HCT116 (cell line): Measurements from ENCODE around the gene CCL24.
"Not testable (repeated sequence)": the region's sequence is repeated elsewhere in the genome, so short reads cannot be mapped to it uniquely, and the experiment has no call there.

Experiments used
- ATF3 ChIP-seq: IDR thresholded peaks from 2 replicates; pipeline ENCODE4 v1.6.1; 2012
- POLR2A ChIP-seq: IDR thresholded peaks from 2 replicates; pipeline ENCODE4 v1.7.0; 2011; ENCODE audit warnings: borderline replicate concordance; ENCODE audit not compliant: insufficient read depth, insufficient read length; ENCODE audit errors: extremely low read depth
- POLR2AphosphoS5 ChIP-seq: IDR thresholded peaks from 2 replicates; pipeline ENCODE4 v1.6.1; 2011; ENCODE audit warnings: mild to moderate bottlenecking, low read depth, low read length, moderate library complexity
- TF ChIP-seq, protein P1 (sequence below), 3 experiments: fragments of 200-600 bp in 1 of 3; sonication (generic) in 1 of 3; IDR thresholded peaks in 2 of 3; conservative IDR thresholded peaks in 1 of 3; 2 replicates each; pipeline ENCODE4 v1.5.1; 2012 to 2017; ENCODE audit warnings: low read depth in 2 of 3, low read length in 2 of 3, antibody characterized with exemption in 1 of 3, borderline replicate concordance in 1 of 3, control low read depth in 1 of 3, mild to moderate bottlenecking in 1 of 3, mixed read lengths in 1 of 3, mixed run types in 1 of 3, moderate library complexity in 1 of 3; ENCODE audit not compliant: insufficient read depth in 1 of 3

DNA sequence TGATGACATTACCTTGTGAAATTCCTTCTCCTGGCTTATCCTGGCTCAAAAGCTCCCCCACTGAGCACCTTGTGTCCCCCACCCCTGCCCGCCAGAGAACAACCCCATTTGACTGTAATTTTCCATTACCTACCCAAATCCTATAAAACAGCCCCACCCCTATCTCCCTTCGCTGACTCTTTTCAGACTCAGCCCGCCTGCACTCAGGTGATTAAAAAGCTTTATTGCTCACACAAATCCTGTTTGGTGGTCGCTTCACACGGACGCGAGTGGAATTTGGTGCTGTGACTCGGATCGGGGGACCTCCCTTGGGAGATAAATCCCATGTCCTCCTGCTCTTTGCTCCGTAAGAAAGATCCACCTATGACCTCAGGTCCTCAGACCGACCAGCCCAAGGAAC, 34.6 kb downstream of the CCL24 start:
- TF ChIP-seq, protein P1, sequence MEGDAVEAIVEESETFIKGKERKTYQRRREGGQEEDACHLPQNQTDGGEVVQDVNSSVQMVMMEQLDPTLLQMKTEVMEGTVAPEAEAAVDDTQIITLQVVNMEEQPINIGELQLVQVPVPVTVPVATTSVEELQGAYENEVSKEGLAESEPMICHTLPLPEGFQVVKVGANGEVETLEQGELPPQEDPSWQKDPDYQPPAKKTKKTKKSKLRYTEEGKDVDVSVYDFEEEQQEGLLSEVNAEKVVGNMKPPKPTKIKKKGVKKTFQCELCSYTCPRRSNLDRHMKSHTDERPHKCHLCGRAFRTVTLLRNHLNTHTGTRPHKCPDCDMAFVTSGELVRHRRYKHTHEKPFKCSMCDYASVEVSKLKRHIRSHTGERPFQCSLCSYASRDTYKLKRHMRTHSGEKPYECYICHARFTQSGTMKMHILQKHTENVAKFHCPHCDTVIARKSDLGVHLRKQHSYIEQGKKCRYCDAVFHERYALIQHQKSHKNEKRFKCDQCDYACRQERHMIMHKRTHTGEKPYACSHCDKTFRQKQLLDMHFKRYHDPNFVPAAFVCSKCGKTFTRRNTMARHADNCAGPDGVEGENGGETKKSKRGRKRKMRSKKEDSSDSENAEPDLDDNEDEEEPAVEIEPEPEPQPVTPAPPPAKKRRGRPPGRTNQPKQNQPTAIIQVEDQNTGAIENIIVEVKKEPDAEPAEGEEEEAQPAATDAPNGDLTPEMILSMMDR (IDR thresholded peaks at IDR 0.05 in 2 of 3, conservative IDR thresholded peaks at IDR 0.05 in 1 of 3; ENCODE audit: borderline replicate concordance in 1 of 3, insufficient read depth in 1 of 3, low read depth in 2 of 3, low read length in 2 of 3): not testable (repeated sequence)
- TF ChIP-seq POLR2AphosphoS5, POLR2A, ATF3: not testable (repeated sequence)
